ENCODE data around the gene FRMD7.
"Not testable (repeated sequence)": the region's sequence is repeated elsewhere in the genome, so short reads cannot be mapped to it uniquely, and the experiment has no call there.

FRMD7 gene

GRCh38 chrX:132088864-132089263, 39.0 kb downstream of the FRMD7 start:
- Mint-ChIP-seq H3K27me3 (no peaks in the 10 kb centered on the region), H3K4me3 (no peak overlapping the region), H3K4me1 (peaks cover 10% of the 10 kb centered on the region), H3K9me3 (no peaks in the 10 kb centered on the region), H3K36me3 (ENCODE audit: insufficient read depth) (no peaks in the 10 kb centered on the region), H3K27ac (ENCODE audit: low read depth) (no peak overlapping the region)
- DNase-seq (ENCODE audit: low spot score in 2 of 2), result no peak
- no peak for ATAC-seq (replicated peaks; ENCODE audit: extremely low read depth, poor library complexity, severe bottlenecking)

- no peaks in the 10 kb centered on the region for H3K9me3 Mint-ChIP-seq
- no peak for ATAC-seq (replicated peaks; ENCODE audit: extremely low read depth, poor library complexity, severe bottlenecking)
- H3K4me1 Mint-ChIP-seq, result peaks cover 6% of the 10 kb centered on the region
- H3K4me3 Mint-ChIP-seq, result no peak overlapping the region
- no peaks in the 10 kb centered on the region for H3K27me3 Mint-ChIP-seq
- no peaks in the 10 kb centered on the region for H3K36me3 Mint-ChIP-seq (ENCODE audit: insufficient read depth)
- no peak overlapping the region for H3K27ac Mint-ChIP-seq (ENCODE audit: low read depth)
- DNase-seq (ENCODE audit: low spot score in 2 of 2), result no peak
Observed at GRCh38 chrX:132086672-132087071, 41.1 kb downstream of the FRMD7 start.

GRCh38 chrX:132085786-132086185, 42.0 kb downstream of the FRMD7 start:
- H3K27ac Mint-ChIP-seq (ENCODE audit: low read depth), result no peak overlapping the region
- peaks cover 2% of the 10 kb centered on the region for H3K4me1 Mint-ChIP-seq
- ATAC-seq (replicated peaks; ENCODE audit: extremely low read depth, poor library complexity, severe bottlenecking) (no peak), DNase-seq (ENCODE audit: low spot score in 2 of 2) (no peak)
- no peaks in the 10 kb centered on the region for H3K27me3 Mint-ChIP-seq
- no peak overlapping the region for H3K4me3 Mint-ChIP-seq
- H3K9me3 Mint-ChIP-seq, result no peaks in the 10 kb centered on the region
- no peaks in the 10 kb centered on the region for H3K36me3 Mint-ChIP-seq (ENCODE audit: insufficient read depth)

- Mint-ChIP-seq H3K27ac (ENCODE audit: low read depth) (no peak overlapping the region), H3K4me3 (no peak overlapping the region), H3K36me3 (ENCODE audit: insufficient read depth) (peaks cover 6% of the 10 kb centered on the region), H3K27me3 (no peaks in the 10 kb centered on the region), H3K9me3 (no peaks in the 10 kb centered on the region), H3K4me1 (no peaks in the 10 kb centered on the region)
- no peak for ATAC-seq (replicated peaks; ENCODE audit: extremely low read depth, poor library complexity, severe bottlenecking)
- DNase-seq (ENCODE audit: low spot score in 2 of 2), result no peak
Observed at GRCh38 chrX:132077912-132078311, 49.9 kb downstream of the FRMD7 start.

- no peak for ATAC-seq (replicated peaks; ENCODE audit: extremely low read depth, poor library complexity, severe bottlenecking)
- Mint-ChIP-seq H3K4me1 (no peaks in the 10 kb centered on the region), H3K36me3 (ENCODE audit: insufficient read depth) (peaks cover 6% of the 10 kb centered on the region), H3K27ac (ENCODE audit: low read depth) (no peak overlapping the region), H3K4me3 (no peak overlapping the region), H3K9me3 (no peaks in the 10 kb centered on the region), H3K27me3 (no peaks in the 10 kb centered on the region)
- DNase-seq (ENCODE audit: low spot score in 2 of 2), result no peak
Observed at GRCh38 chrX:132077414-132077813, 50.4 kb downstream of the FRMD7 start.

- ATAC-seq (replicated peaks; ENCODE audit: extremely low read depth, poor library complexity, severe bottlenecking) (no peak), DNase-seq (ENCODE audit: low spot score in 2 of 2) (no peak)
- no peak overlapping the region for H3K4me3 Mint-ChIP-seq
- no peaks in the 10 kb centered on the region for H3K27me3 Mint-ChIP-seq
- H3K4me1 Mint-ChIP-seq, result no peaks in the 10 kb centered on the region
- peaks cover 22% of the 10 kb centered on the region for H3K36me3 Mint-ChIP-seq (ENCODE audit: insufficient read depth)
- H3K9me3 Mint-ChIP-seq, result no peaks in the 10 kb centered on the region
- H3K27ac Mint-ChIP-seq (ENCODE audit: low read depth), result no peak overlapping the region
Observed at GRCh38 chrX:132071254-132071653, 56.6 kb downstream of the FRMD7 start.

- Mint-ChIP-seq H3K4me1 (no peaks in the 10 kb centered on the region), H3K27ac (ENCODE audit: low read depth) (no peak overlapping the region), H3K9me3 (no peaks in the 10 kb centered on the region), H3K36me3 (ENCODE audit: insufficient read depth) (peaks cover 20% of the 10 kb centered on the region), H3K4me3 (no peak overlapping the region), H3K27me3 (no peaks in the 10 kb centered on the region)
- DNase-seq (ENCODE audit: low spot score in 2 of 2) (no peak), ATAC-seq (replicated peaks; ENCODE audit: extremely low read depth, poor library complexity, severe bottlenecking) (no peak)
Observed at GRCh38 chrX:132068405-132068804, 59.4 kb downstream of the FRMD7 start.

- no peak for DNase-seq (ENCODE audit: low spot score in 2 of 2)
- H3K27me3 Mint-ChIP-seq, result no peaks in the 10 kb centered on the region
- no peaks in the 10 kb centered on the region for H3K4me1 Mint-ChIP-seq
- H3K4me3 Mint-ChIP-seq, result no peak overlapping the region
- H3K27ac Mint-ChIP-seq (ENCODE audit: low read depth), result no peak overlapping the region
- no peak for ATAC-seq (replicated peaks; ENCODE audit: extremely low read depth, poor library complexity, severe bottlenecking)
- H3K36me3 Mint-ChIP-seq (ENCODE audit: insufficient read depth), result peaks cover 12% of the 10 kb centered on the region
- no peaks in the 10 kb centered on the region for H3K9me3 Mint-ChIP-seq
Observed at GRCh38 chrX:132063862-132064261, 64.0 kb downstream of the FRMD7 start.

- H3K4me3 Mint-ChIP-seq, result no peak overlapping the region
- peaks cover 8% of the 10 kb centered on the region for H3K36me3 Mint-ChIP-seq (ENCODE audit: insufficient read depth)
- ATAC-seq (replicated peaks; ENCODE audit: extremely low read depth, poor library complexity, severe bottlenecking) (no peak), DNase-seq (ENCODE audit: low spot score in 2 of 2) (no peak)
- H3K4me1 Mint-ChIP-seq, result no peaks in the 10 kb centered on the region
- H3K27me3 Mint-ChIP-seq, result no peaks in the 10 kb centered on the region
- no peaks in the 10 kb centered on the region for H3K9me3 Mint-ChIP-seq
- H3K27ac Mint-ChIP-seq (ENCODE audit: low read depth), result no peak overlapping the region
Observed at GRCh38 chrX:132063334-132063733, 64.5 kb downstream of the FRMD7 start.

- no peaks in the 10 kb centered on the region for H3K27me3 Mint-ChIP-seq
- no peaks in the 10 kb centered on the region for H3K9me3 Mint-ChIP-seq
- H3K36me3 Mint-ChIP-seq (ENCODE audit: insufficient read depth), result peaks cover 10% of the 10 kb centered on the region
- no peak for DNase-seq (ENCODE audit: low spot score in 2 of 2)
- H3K27ac Mint-ChIP-seq (ENCODE audit: low read depth), result peak overlapping the region; percentile 30
- H3K4me3 Mint-ChIP-seq, result no peak overlapping the region
- ATAC-seq (replicated peaks; ENCODE audit: extremely low read depth, poor library complexity, severe bottlenecking), result no peak
- H3K4me1 Mint-ChIP-seq, result peaks cover 10% of the 10 kb centered on the region
Observed at GRCh38 chrX:132059973-132060540, 67.8 kb downstream of the FRMD7 start.

- no peak overlapping the region for H3K4me3 Mint-ChIP-seq
- peaks cover 12% of the 10 kb centered on the region for H3K36me3 Mint-ChIP-seq (ENCODE audit: insufficient read depth)
- ATAC-seq (replicated peaks; ENCODE audit: extremely low read depth, poor library complexity, severe bottlenecking) (no peak), DNase-seq (ENCODE audit: low spot score in 2 of 2) (no peak)
- H3K27me3 Mint-ChIP-seq, result no peaks in the 10 kb centered on the region
- H3K9me3 Mint-ChIP-seq, result no peaks in the 10 kb centered on the region
- peaks cover 13% of the 10 kb centered on the region for H3K4me1 Mint-ChIP-seq
- no peak overlapping the region for H3K27ac Mint-ChIP-seq (ENCODE audit: low read depth)
Observed at GRCh38 chrX:132058975-132059374, 68.8 kb downstream of the FRMD7 start.

- H3K27me3 Mint-ChIP-seq, result no peaks in the 10 kb centered on the region
- peaks cover 12% of the 10 kb centered on the region for H3K36me3 Mint-ChIP-seq (ENCODE audit: insufficient read depth)
- no peak overlapping the region for H3K4me3 Mint-ChIP-seq
- no peak for DNase-seq (ENCODE audit: low spot score in 2 of 2)
- no peaks in the 10 kb centered on the region for H3K9me3 Mint-ChIP-seq
- no peak for ATAC-seq (replicated peaks; ENCODE audit: extremely low read depth, poor library complexity, severe bottlenecking)
- peaks cover 18% of the 10 kb centered on the region for H3K4me1 Mint-ChIP-seq
- no peak overlapping the region for H3K27ac Mint-ChIP-seq (ENCODE audit: low read depth)
Observed at GRCh38 chrX:132058050-132058449, 69.8 kb downstream of the FRMD7 start.

- not testable (repeated sequence) for DNase-seq (ENCODE audit: low spot score in 2 of 2); H3K27ac Mint-ChIP-seq (ENCODE audit: low read depth)
Observed at GRCh38 chrX:132051778-132052177, 76.0 kb downstream of the FRMD7 start.

GRCh38 chrX:132046533-132046932, 81.3 kb downstream of the FRMD7 start:
- Mint-ChIP-seq H3K36me3 (ENCODE audit: insufficient read depth) (peaks cover 2% of the 10 kb centered on the region), H3K27ac (ENCODE audit: low read depth) (no peak overlapping the region), H3K4me1 (peaks cover 26% of the 10 kb centered on the region), H3K4me3 (no peak overlapping the region), H3K9me3 (no peaks in the 10 kb centered on the region), H3K27me3 (no peaks in the 10 kb centered on the region)
- DNase-seq (ENCODE audit: low spot score in 2 of 2), result no peak
- ATAC-seq (replicated peaks; ENCODE audit: extremely low read depth, poor library complexity, severe bottlenecking), result no peak

More at GRCh38 chrX:132051778-132052177, 76.0 kb downstream of the FRMD7 start:
- H3K9me3 Mint-ChIP-seq; ATAC-seq (replicated peaks; ENCODE audit: extremely low read depth, poor library complexity, severe bottlenecking); H3K27me3 Mint-ChIP-seq; H3K4me3 Mint-ChIP-seq: not testable (repeated sequence)
- H3K36me3 Mint-ChIP-seq (ENCODE audit: insufficient read depth), result peaks cover 11% of the 10 kb centered on the region
- H3K4me1 Mint-ChIP-seq, result peaks cover 21% of the 10 kb centered on the region

Data from central memory CD8-positive, alpha-beta T cell (primary cell).